Endothelial cell of hepatic sinusoid (primary cell): ENCODE results near the gene TFDP1.

Experiments used
- in situ Hi-C: cut with HindIII; loops from 2 replicates; pipeline ENCODE4 v1.10.0; 2017; ENCODE audit warnings: low sequenced_read_pairs

TFDP1 gene

DNA sequence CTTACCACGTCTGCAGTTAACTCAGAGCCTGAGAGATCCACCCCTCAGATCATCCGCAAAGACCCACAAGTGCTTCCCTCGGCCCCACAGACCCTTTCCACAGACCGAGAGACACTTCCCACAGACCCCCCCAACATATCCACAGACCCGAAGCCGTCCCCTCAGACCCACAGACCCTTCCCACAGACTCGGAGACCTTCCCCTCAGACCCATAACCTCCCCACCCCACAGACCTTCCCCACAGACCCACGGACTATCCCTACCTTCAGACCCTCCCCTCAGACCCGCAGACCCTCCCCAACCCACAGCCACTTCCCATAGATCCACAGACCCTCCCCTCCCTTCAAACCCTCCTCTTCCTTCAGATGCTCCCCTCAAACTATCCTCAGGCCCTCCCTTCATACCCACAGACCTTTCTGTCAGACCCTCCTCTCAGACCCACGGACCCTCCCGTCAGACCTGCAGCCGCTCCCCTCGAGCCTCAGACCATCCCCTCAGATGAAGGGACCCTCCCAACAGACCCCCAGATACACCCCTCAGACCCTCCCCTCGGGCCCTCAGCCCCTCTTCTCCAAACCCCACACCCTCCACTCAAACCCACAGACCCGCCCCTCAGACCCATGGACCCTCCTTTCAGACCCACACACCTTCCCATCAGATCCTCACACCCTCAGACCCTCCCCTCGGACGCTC, 20.1 kb upstream of the TFDP1 start:
- in situ Hi-C loops = loop anchor here (5.0 to 10.0 kb wide), 3 partner anchors 50 to 82 kb away; no protein-coding TSS in a partner anchor

DNA sequence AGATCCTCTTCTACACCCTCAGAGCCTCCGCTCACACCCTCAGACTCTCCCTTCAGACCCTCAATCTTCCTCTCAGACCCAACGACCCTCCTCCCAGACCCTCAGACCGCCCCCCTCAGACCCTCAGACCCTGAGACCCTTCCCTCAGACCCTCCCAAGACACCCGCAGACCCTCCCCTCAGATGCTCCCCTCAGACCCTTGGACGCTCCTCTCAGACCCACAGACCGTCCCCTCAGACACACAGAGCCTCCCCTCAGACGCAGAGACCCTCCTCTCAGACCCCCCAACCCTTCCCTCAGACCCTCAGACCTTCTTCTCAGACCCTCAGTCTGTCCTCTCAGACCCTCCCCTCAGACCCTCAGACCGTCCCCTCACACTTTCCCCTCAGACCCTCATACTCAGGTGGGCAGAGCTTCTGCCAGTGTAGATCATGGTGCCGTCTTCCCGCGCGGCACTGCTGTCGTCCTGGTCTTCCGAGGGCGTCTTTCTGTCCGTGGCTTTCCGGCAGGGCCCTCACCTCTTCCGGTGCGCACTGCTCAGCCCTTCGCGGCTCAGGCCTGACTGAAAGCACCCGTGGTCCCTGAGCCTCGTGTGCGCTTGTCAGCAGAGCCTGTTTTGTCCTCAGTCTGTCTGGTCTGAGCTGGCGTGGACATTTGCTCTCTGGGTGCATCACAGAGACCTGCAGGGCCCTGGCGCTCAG, 18.9 kb upstream of the TFDP1 start:
- in situ Hi-C loops = loop anchor here (10.0 kb wide), 1 partner anchor 49 kb away; no protein-coding TSS in a partner anchor

DNA sequence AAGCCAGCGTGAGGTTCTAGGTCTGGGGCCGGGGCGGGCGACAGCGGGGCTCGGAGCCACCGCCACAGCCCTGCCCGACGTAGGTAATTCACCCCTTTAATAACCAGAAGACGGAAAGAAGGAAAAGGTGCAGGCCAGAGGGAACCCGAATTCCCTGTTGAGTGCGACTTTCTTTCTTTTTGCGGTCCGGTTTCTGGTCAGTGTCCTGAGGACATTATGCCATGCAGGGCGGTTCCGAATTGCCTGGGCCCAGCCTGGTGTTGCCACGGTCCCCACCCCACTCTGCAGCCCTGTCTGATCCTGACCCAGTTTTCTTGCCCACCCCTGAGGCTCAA, 18.4 kb upstream of the TFDP1 start:
- in situ Hi-C loops = loop anchor here (10.0 kb wide), 1 partner anchor 49 kb away; no protein-coding TSS in a partner anchor

DNA sequence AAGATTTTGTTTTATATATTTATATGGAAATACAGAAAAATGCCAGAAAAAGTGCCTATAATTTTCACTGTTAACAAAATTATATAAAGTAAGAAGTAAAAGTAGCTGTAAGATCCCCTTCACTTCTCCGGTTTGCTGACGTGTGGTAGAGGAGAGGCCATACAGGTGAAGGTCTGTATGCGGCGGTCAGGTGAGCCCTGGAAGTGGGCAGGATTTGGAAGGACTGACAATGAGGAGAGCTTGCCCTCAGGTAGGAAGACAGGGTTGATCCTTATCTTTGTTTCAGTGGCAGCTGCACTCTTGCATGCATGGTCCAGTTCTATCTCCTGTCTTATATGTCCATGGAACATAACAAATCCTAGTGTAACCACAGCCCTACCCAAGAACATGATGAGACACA, 16.9 kb upstream of the TFDP1 start:
- in situ Hi-C loops = loop anchor here (10.0 kb wide), 1 partner anchor 47 kb away; no protein-coding TSS in a partner anchor

DNA sequence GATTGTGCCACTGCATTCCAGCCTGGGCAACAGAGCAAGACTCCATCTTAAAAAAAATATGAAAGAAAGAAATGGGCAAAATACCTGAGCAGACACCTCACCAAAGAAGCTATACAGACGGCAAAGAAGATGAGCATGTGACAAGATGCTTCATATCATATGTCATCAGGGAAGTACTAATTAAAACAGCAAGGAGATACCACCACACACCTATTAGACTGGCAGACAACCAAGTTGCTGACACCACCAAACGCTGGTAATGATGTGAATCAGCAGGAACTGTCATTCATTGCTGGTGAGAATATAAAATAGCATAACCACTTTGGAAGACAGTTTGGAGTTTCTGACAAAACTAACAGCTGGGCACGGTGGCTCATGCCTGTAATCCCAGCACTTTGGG, 11.5 kb upstream of the TFDP1 start:
- in situ Hi-C loops = no loop called here

DNA sequence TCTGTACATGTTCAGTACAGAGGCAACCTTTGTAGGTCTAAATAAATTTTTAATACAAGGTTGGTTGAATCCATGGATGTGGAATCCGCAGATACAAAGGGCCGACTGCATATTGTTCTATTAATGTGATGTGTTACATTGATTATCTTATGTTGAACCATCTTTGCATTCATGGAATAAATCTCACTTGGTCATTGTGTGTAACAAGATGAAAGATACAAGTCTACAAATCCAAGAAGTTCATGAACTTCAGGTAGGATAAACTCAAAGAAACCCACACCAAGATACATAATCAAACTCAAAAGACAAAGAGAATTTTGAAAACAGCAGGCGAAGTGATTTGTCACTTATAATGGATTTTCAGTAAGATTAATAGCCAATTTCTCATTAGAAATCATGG, 8.0 kb upstream of the TFDP1 start:
- in situ Hi-C loops = no loop called here

DNA sequence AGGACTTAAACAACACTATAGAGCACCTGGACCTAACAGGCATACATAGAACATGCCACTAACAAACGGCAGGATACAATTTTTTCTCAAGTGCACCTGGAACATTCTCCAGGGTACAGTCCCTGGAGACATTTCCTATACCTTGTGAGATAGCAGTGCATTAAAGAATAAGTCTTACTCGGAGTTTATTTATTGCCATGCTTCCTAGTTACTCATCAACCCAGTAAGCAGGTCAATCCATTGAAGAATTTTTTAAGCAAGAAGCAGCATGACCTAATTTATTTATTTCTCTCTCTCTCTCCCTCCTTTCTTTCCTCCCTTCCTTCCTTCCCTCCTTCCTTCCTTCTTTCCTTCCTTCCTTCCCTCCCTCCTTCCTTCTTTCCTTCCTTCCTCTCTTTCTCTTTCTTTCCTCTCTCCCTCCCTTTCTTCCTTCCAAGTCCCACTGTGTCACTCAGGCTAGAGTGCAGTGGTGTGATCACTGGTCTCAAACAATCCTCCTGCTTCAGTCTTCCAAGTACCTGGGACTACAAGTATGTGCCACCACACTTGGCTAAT, 6.6 kb upstream of the TFDP1 start:
- in situ Hi-C loops = no loop called here

DNA sequence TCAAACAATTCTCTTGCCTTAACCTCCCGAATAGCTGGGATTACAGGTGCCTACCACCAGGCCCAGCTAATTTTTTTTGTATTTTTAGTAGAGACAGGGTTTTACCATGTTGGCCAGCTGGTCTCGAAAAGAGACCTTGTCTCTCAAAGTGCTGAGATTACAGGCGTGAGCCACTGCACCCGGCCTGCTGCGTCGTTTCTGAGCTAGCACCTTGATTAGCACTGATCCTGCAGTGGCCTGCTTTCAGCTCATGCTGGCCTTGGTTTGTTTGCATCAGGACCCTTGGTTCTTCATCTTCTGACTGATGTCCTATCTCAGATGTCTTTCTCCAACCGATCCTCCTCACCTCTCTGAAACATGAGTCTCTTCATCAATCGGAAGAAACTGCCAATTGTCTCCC, 4.9 kb upstream of the TFDP1 start:
- in situ Hi-C loops = no loop called here

DNA sequence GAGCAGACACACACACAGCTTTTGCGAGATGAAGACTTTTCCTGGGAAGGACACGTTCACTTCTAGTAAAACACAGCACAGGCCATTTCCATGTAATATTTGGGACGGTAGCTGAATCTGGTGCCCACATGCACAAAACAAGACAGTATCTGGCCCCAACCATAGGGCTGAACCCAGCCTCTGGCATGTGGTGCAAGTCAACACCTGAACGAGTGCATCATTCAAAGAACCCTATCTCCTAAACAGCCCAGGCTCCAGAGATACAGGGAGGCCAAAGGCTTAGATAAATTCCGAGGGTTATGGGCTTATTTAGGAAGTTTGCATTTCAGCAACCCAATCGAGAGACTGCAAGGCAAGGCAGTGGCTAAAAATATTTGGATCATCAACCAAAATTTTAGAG, 2.7 kb upstream of the TFDP1 start:
- in situ Hi-C loops = no loop called here

DNA sequence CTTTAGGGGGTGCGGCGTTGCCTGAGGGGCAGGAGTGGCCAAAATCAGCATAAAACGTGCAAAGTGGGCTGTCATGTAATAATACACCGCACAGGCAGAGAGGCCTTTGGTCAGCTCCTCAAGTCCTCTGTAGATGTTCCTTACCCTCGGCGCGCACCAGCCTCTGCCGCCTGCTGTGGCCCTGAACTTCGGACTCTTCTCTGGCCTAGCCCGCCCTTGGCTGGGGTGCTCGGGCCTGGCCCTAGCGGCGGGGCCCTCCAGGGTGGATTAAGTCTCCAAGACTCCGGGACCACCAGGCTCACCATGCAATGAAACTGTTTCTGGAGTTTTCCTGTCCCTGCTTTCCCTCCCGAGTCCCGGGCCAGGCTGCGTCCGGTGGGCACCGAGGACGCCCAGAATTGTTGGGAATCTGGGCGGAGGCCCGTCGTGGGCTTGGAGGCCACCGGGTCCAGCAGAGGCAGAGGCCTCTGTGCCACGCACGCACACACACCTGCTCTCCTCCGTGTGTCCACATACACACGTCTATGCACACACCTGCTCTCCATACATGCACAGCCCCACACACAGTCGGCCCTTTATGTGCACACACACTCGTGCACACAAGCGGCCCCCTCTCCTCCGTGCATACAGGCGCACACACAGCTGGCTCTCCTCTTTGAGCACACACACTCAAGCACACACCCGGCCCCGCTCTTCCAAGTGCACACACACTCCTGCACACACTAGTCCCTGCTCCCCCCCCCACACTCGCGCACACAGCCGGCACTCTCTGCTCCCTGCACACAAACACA, 1.5 kb upstream of the TFDP1 start:
- in situ Hi-C loops = no loop called here

DNA sequence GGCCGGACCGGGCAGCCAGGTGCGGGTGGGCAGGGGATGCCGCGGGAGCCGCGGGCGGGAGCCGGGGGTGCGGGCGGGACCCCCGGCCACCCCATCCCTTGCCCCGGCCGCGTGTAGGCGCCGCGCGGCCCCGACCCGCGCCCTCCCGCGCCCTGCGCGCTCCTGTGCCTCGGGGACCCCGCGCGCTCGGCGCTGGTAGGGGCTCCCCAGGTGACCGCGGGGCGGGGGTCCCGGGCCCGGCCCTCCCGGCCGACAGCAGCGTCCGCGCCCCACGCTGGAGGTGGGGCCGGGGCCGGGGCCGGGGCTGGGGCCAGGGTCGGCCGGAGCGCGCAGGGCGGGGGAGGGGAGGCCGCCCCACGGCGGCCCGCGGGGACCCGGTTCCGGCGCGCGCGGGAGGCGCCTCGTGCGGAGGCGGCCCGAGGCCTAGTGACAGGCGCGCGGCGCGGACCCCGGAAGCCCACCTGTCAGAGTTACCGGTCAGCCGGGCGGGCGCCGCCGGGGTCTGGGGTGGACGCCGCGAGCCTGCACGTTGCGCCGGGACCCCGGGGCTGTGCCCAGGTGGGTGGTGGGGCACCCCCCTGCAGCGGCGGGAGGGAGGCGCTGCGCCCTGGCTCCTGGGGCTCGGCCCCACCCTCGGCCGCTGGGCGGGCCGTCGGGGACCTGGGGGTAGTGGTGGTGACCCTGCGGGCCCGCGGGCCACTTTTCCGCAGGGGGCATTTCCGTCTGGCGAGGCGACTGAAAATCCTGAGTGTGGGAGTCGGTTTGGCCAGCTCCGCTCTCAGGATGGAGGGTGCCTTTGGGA, 518 bp downstream of the TFDP1 start:
- in situ Hi-C loops = no loop called here

DNA sequence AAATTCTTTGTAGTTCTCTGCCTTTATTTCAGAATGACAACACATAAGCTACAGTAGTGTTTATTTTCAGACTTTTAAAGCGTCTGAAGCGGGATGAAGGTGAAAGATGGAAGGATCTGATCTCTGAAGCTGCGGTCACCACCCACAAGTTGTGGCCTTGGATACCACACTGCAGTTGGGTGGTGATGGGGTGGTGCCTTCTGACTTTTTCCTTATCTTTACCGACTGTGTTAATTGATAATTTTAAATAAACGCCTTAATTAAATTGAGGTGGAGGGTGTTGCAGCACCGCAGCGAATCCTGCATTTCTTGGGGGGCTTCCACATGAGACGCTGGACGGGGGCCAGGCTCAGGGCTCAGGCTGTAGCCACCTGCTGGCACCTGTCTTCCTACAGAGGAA, 1.3 kb downstream of the TFDP1 start:
- in situ Hi-C loops = no loop called here

DNA sequence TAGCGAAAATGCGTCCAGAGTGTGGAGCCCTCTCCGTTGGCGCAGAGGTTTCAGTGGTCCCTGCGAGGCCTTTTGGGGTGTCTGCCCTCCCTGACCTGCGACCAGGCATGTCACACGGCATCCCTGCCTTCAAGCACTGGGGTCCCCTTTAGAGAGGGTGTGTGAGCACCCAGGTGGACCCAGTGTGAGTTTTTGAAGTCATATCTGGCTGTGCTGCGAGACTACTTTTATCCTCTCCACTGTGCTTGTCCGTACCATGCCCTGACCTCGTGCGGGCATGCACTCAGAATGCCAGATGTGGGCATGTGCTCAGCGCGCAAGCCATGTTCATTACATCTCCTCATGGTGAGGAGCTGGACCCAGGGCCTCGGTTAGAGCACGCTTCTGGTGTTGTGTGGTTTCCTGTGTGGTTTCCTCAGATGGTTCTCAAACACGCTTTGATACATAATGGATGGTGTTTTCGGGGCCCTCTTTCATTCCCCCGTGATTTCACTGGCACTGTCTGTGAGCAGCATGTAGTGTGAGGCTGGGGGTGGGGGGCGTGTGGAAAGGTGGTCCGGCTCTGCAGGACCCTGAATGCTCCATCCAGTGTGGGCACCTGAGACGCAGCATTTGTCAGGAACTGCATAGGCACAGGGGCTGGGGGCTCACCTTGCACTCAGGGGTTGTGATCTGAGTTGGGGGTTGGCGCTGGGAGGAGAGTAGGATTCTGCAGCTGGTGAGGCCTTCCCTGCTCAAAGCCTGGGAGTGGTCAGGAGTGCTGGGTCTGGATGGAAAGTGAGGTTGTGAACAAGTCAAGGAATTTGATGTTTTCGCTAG, 2.3 kb downstream of the TFDP1 start:
- in situ Hi-C loops = no loop called here

DNA sequence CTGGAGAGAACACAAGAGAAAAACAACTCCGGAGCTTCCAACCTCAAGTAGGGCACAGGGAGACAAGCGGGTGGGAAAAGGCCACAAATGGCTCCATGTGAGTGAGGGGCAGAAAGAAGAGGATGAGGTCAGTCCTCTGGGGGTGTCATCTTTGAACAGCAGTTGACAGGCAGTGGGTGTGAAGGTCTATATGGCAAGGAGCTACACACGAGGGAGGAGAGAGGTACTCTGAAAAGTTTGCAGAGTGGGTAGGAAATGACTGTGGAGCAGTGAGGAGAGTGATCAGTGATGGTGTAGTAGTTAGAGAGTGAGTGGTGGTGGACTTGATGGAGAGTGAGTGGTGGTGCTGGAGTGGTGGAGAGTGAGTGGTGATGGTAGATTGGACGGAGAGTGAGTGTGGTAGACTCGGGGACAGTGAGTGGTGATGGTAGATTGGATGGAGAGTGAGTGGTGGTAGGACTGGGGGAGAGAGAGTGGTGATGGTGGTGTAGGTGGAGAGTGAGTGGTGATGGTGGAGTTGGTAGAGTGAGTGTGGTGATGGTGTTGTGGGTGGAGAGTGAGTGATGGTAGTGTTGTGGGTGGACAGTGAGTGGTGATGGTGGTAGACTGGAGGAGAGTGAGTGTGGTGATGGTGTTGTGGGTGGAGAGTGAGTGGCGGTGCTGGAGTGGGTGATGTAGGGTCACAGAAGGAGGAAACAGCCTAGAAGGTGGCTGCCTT, 4.0 kb downstream of the TFDP1 start:
- in situ Hi-C loops = no loop called here

DNA sequence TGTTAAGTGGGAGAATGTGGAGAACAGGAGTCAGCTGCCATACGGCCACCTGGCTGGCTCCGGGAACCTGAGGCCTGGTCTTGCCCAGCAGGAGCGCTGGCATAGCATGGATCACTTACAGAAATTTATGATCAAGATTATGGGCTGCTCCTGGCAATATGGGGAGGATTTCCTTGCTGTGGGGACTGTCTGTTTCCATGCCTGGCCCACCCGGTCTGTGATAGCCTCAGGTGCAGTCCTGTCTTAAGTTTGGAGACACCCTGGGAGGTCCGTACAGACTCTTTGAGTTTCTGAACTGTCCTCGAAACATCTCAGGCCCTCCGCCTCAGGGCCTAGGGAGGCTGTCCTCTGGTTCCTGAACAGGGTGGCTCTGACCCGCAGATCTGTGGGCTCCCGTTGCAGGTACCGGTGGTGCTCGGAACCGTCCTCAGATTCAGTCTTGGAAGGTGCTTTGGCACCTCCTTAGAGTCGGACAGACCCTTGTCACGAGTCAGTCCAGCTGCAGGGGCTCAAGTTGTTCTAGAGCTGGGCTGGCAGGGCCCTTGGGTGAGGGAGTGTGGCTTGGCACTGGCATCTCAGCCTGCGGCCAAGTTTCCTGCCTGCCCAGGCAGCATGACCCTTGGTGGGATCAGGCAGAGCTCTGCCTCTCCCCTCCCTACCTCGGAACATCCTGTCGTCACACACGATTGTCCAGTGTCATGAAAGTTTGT, 4.9 kb downstream of the TFDP1 start:
- in situ Hi-C loops = no loop called here

DNA sequence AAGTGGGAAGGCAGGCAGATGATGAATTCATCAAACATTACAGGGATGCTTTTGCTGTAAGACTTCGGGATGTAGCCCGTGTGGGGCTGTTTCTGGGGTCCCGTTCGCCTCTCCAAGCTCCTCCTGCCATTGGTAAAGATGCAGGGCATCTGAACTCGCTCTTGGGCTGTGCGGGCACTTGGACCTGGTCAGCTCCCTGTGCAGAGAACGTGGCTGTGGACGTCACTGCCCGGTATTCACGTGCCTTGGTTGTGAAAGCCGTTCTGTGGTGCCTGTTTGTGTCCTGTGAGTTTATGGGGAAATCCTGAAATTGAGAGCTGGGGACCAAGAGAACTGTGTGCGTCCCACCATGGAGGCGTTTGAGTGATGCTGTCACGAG, 5.4 kb downstream of the TFDP1 start:
- in situ Hi-C loops = no loop called here

DNA sequence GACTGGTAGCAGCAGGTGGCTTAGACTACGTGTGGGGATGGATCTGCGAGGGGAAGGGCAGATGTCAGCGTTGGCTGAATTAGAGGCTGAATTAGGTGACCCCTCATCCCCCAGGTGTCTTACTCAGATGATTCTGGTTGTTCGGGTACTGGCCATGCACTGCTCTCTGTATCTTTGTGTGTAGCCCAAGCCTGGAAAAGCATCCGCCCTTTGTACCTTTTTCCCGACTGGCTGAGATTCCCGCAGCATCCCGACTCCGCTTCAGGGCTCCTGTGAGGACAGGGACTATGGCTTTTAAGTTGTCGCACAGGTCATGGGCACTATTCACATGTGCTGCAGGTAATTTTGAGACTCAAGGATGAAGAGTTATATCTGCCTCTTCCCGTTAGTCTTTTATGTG, 7.2 kb downstream of the TFDP1 start:
- in situ Hi-C loops = no loop called here

DNA sequence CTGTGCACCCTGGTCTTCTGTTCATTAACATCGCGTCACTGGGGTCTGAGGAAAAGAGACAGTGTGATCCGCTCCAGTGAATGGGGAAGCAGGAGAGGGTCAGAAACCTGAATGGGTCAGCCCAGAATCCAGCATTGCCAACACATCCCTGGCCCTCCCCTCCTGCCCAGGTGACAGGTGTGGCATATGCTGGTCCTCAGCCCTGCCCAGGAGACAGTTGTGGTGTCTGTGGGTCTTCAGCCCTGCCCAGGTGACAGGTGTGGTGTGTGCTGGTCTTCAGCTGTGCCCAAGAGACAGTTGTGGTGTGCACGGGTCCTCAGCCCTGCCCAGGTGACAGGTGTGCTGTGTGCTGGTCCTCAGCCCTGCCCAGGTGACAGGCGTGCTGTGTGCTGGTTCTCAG, 8.0 kb downstream of the TFDP1 start:
- in situ Hi-C loops = no loop called here
